ENCODE results near the gene VRK1.

The VRK1 gene

DNA sequence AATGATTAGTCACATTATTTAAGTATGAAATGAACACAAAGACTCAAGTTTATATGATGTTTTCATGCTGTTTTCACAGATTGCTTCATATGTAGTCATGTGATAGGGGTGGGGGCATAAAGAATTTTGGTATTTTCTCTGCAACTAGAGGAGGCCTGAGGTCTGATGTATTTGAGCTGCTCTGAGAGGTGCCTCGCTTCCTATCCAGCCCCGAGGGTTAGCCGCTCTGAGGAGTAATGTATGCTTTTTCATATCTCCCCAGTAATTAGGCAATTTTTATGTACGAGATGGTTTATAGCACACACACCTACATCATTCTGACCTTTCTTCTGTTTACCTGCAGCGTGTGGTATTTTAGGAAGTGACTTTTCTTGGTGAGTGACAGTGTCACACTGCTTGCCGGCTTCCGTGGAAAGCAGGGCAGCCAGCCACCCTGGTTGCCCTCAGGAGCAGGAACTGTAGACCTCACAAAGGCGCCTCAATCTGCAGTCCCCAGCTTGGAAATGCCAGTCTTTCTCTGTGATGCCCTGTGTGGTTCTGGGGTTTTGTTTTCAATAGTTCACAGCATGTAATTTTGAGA, 106.4 kb downstream of the VRK1 start:
- Histone ChIP-seq H3K36me3 (ENCODE audit: insufficient read depth, low read length) (peaks cover 47% of the 10 kb centered on the region; the same call in 1 of the 2 replicates), H2AFZ (ENCODE audit: low read depth, low read length) (no peak overlapping the region), H4K20me1 (ENCODE audit: insufficient read depth, low read length) (no peaks in the 10 kb centered on the region), H3K9ac (ENCODE audit: low read depth, low read length) (no peak overlapping the region), H3K4me1 (ENCODE audit: insufficient read depth, low read length) (no peaks in the 10 kb centered on the region), H3K9me3 (ENCODE audit: insufficient read depth, low read length, severe bottlenecking) (peaks cover 10% of the 10 kb centered on the region), H3K27me3 (ENCODE audit: insufficient read depth, low read length, poor library complexity) (no peaks in the 10 kb centered on the region), H3K4me3 (ENCODE audit: low read depth in 1 of 2, low read length in 2 of 2) (no peak overlapping the region), H3K27ac (ENCODE audit: low read length) (no peak overlapping the region), H3K4me2 (ENCODE audit: insufficient read depth, low read length) (no peak overlapping the region), H3K79me2 (ENCODE audit: insufficient read depth, low read length) (no peaks in the 10 kb centered on the region)
- no peak for DNase-seq
- TF ChIP-seq, protein P1, sequence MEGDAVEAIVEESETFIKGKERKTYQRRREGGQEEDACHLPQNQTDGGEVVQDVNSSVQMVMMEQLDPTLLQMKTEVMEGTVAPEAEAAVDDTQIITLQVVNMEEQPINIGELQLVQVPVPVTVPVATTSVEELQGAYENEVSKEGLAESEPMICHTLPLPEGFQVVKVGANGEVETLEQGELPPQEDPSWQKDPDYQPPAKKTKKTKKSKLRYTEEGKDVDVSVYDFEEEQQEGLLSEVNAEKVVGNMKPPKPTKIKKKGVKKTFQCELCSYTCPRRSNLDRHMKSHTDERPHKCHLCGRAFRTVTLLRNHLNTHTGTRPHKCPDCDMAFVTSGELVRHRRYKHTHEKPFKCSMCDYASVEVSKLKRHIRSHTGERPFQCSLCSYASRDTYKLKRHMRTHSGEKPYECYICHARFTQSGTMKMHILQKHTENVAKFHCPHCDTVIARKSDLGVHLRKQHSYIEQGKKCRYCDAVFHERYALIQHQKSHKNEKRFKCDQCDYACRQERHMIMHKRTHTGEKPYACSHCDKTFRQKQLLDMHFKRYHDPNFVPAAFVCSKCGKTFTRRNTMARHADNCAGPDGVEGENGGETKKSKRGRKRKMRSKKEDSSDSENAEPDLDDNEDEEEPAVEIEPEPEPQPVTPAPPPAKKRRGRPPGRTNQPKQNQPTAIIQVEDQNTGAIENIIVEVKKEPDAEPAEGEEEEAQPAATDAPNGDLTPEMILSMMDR (IDR thresholded peaks at IDR 0.05; ENCODE audit: borderline replicate concordance, extremely low read depth, low read length, poor library complexity, severe bottlenecking), result no peak
- TF ChIP-seq EZH2 (IDR thresholded peaks at IDR 0.05; ENCODE audit: borderline replicate concordance, low read depth, low read length, severe bottlenecking), result no peak
- no peak for ATAC-seq (ENCODE audit: insufficient read depth, low read depth)

DNA sequence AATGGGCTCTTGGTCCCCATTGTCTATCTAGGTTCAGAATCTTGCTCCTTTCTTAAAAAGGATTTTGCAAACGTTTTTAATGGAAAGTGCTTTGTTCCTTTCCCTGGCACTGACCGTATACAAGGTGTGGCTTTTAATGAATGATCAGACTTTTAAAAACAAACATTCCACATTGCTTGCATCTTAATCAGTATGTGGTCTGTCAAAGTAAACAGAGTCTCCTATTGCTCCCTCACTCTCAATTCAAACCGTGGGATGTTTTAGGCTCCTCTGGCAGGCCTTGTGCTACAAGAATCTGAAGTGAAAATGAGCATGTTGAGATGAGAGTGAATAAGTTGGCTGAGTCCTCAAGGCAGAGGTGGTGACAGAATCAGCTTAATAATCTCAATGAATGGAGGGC, 107.0 kb downstream of the VRK1 start:
- Histone ChIP-seq H3K9ac (ENCODE audit: low read depth, low read length) (no peak overlapping the region), H3K27ac (ENCODE audit: low read length) (no peak overlapping the region), H3K4me2 (ENCODE audit: insufficient read depth, low read length) (no peak overlapping the region), H2AFZ (ENCODE audit: low read depth, low read length) (no peak overlapping the region), H3K36me3 (ENCODE audit: insufficient read depth, low read length) (peaks cover 47% of the 10 kb centered on the region; the same call in 1 of the 2 replicates), H3K4me3 (ENCODE audit: low read depth in 1 of 2, low read length in 2 of 2) (no peak overlapping the region), H3K9me3 (ENCODE audit: insufficient read depth, low read length, severe bottlenecking) (peaks cover 16% of the 10 kb centered on the region), H3K27me3 (ENCODE audit: insufficient read depth, low read length, poor library complexity) (no peaks in the 10 kb centered on the region), H3K4me1 (ENCODE audit: insufficient read depth, low read length) (no peaks in the 10 kb centered on the region), H4K20me1 (ENCODE audit: insufficient read depth, low read length) (no peaks in the 10 kb centered on the region), H3K79me2 (ENCODE audit: insufficient read depth, low read length) (no peaks in the 10 kb centered on the region)
- TF ChIP-seq EZH2 (IDR thresholded peaks at IDR 0.05; ENCODE audit: borderline replicate concordance, low read depth, low read length, severe bottlenecking), result no peak
- TF ChIP-seq, protein P1 (IDR thresholded peaks at IDR 0.05; ENCODE audit: borderline replicate concordance, extremely low read depth, low read length, poor library complexity, severe bottlenecking), result no peak
- no peak for ATAC-seq (ENCODE audit: insufficient read depth, low read depth)
- no peak for DNase-seq

- Histone ChIP-seq H3K36me3 (ENCODE audit: insufficient read depth, low read length) (peaks cover 48% of the 10 kb centered on the region), H3K9me3 (ENCODE audit: insufficient read depth, low read length, severe bottlenecking) (peaks cover 24% of the 10 kb centered on the region), H3K27me3 (ENCODE audit: insufficient read depth, low read length, poor library complexity) (no peaks in the 10 kb centered on the region), H3K9ac (ENCODE audit: low read depth, low read length) (no peak overlapping the region), H3K4me1 (ENCODE audit: insufficient read depth, low read length) (no peaks in the 10 kb centered on the region), H3K4me3 (ENCODE audit: low read depth in 1 of 2, low read length in 2 of 2) (no peak overlapping the region), H3K4me2 (ENCODE audit: insufficient read depth, low read length) (no peak overlapping the region), H3K79me2 (ENCODE audit: insufficient read depth, low read length) (no peaks in the 10 kb centered on the region), H2AFZ (ENCODE audit: low read depth, low read length) (no peak overlapping the region), H3K27ac (ENCODE audit: low read length) (no peak overlapping the region), H4K20me1 (ENCODE audit: insufficient read depth, low read length) (no peaks in the 10 kb centered on the region)
- no peak for TF ChIP-seq EZH2 (IDR thresholded peaks at IDR 0.05; ENCODE audit: borderline replicate concordance, low read depth, low read length, severe bottlenecking)
- TF ChIP-seq, protein P1 (IDR thresholded peaks at IDR 0.05; ENCODE audit: borderline replicate concordance, extremely low read depth, low read length, poor library complexity, severe bottlenecking), result no peak
- no peak for DNase-seq
- ATAC-seq (ENCODE audit: insufficient read depth, low read depth), result no peak
Measured at GRCh38 chr14:96905065-96905464, 107.9 kb downstream of the VRK1 start.

Data from DND-41 (cell line).